H9 (cell line): Measurements from ENCODE around the gene HCN4. TPM values are rescaled to one million over a fixed set of nuclear protein-coding genes. Genes with fewer than 3 reads are reported as not detected.

Experiments
- DNase-seq: peaks from one replicate; pipeline ENCODE4 v3.0.0-alpha.2; 2017
- H2AFZ ChIP-seq: one replicate; pipeline ENCODE4 v1.6.1; 2013; ENCODE audit warnings: mild to moderate bottlenecking, low read length, control low read depth, moderate library complexity
- H2AK5ac ChIP-seq: 2 replicates; pipeline ENCODE4 v1.6.1; 2013; ENCODE audit warnings: low read length, control low read depth, mixed read lengths; ENCODE audit not compliant: insufficient read length
- H2BK120ac ChIP-seq: one replicate; pipeline ENCODE4 v1.6.1; 2013; ENCODE audit warnings: low read depth, mild to moderate bottlenecking, low read length, control low read depth, inconsistent platforms; ENCODE audit not compliant: poor library complexity, severe bottlenecking
- H2BK12ac ChIP-seq: 2 replicates; pipeline ENCODE4 v1.6.1; 2013; ENCODE audit warnings: low read length, control low read depth, mixed read lengths, low read depth; ENCODE audit not compliant: insufficient read length
- H2BK15ac ChIP-seq: 2 replicates; pipeline ENCODE4 v1.6.1; 2013; ENCODE audit warnings: low read depth, low read length, control low read depth
- H2BK20ac ChIP-seq: one replicate; pipeline ENCODE4 v1.6.1; 2013; ENCODE audit warnings: low read depth, mild to moderate bottlenecking, low read length, control low read depth, inconsistent platforms; ENCODE audit not compliant: poor library complexity, severe bottlenecking
- H2BK5ac ChIP-seq: 2 replicates; pipeline ENCODE4 v1.6.1; 2013; ENCODE audit warnings: low read length, control low read depth, mixed read lengths; ENCODE audit not compliant: insufficient read length
- H3K14ac ChIP-seq: 2 replicates; pipeline ENCODE4 v1.6.1; 2013; ENCODE audit warnings: low read length, control low read depth; ENCODE audit not compliant: insufficient read depth
- H3K18ac ChIP-seq: 2 replicates; pipeline ENCODE4 v1.6.1; 2013; ENCODE audit warnings: low read depth, mild to moderate bottlenecking, mixed read lengths, low read length, control low read depth; ENCODE audit not compliant: insufficient read length
- H3K23ac ChIP-seq: 2 replicates; pipeline ENCODE4 v1.6.1; 2013; ENCODE audit warnings: low read length, control low read depth, mixed read lengths, low read depth; ENCODE audit not compliant: insufficient read length
- H3K23me2 ChIP-seq: 2 replicates; pipeline ENCODE4 v1.6.1; 2013; ENCODE audit warnings: low read depth, mild to moderate bottlenecking, mixed read lengths, low read length, control low read depth; ENCODE audit not compliant: insufficient read length, poor library complexity, severe bottlenecking
- H3K27ac ChIP-seq: 2 replicates; pipeline ENCODE4 v1.5.1; 2013; ENCODE audit warnings: low read length, control low read depth, mixed read lengths, low read depth; ENCODE audit not compliant: insufficient read length
- H3K27me3 ChIP-seq: 2 replicates; pipeline ENCODE4 v1.6.1; 2013; ENCODE audit warnings: low read length, control low read depth, inconsistent platforms; ENCODE audit not compliant: insufficient read depth
- H3K4ac ChIP-seq: 2 replicates; pipeline ENCODE4 v1.6.1; 2013; ENCODE audit warnings: low read depth, mild to moderate bottlenecking, control low read depth, inconsistent platforms, low read length, moderate library complexity
- H3K4me1 ChIP-seq: 2 replicates; pipeline ENCODE4 v1.6.1; 2013; ENCODE audit warnings: low read length, control low read depth, inconsistent platforms; ENCODE audit not compliant: insufficient read depth
- H3K4me2 ChIP-seq: 2 replicates; pipeline ENCODE4 v1.6.1; 2013; ENCODE audit warnings: low read length, control low read depth, mixed read lengths; ENCODE audit not compliant: insufficient read length, insufficient read depth
- H3K56ac ChIP-seq: 2 replicates; pipeline ENCODE4 v1.6.1; 2013; ENCODE audit warnings: low read depth, mild to moderate bottlenecking, mixed read lengths, low read length, control low read depth; ENCODE audit not compliant: insufficient read length
- H3K79me1 ChIP-seq: 2 replicates; pipeline ENCODE4 v1.6.1; 2013; ENCODE audit warnings: low read depth, mild to moderate bottlenecking, moderate library complexity, low read length, control low read depth, inconsistent platforms; ENCODE audit not compliant: insufficient read depth, poor library complexity, severe bottlenecking
- H3K79me2 ChIP-seq: 2 replicates; pipeline ENCODE4 v1.6.1; 2013; ENCODE audit warnings: low read length, control low read depth, inconsistent platforms; ENCODE audit not compliant: insufficient read depth
- H3K9ac ChIP-seq: 2 replicates; pipeline ENCODE4 v1.6.1; 2013; ENCODE audit warnings: low read length, control low read depth, mixed read lengths; ENCODE audit not compliant: insufficient read length; ENCODE audit errors: extremely low read depth
- H3K9me3 ChIP-seq: one replicate; pipeline ENCODE4 v1.6.1; 2013; ENCODE audit warnings: low read depth, low read length, inconsistent platforms; ENCODE audit not compliant: control insufficient read depth
- H3T11ph ChIP-seq: one replicate; pipeline ENCODE4 v1.6.1; 2013; ENCODE audit warnings: mild to moderate bottlenecking, low read length, control low read depth, inconsistent platforms
- H4K20me1 ChIP-seq: one replicate; pipeline ENCODE4 v1.6.1; 2013; ENCODE audit not compliant: control insufficient read depth, insufficient read length, insufficient read depth
- H4K5ac ChIP-seq: 2 replicates; pipeline ENCODE4 v1.6.1; 2013; ENCODE audit warnings: low read depth, mild to moderate bottlenecking, mixed read lengths, low read length, control low read depth; ENCODE audit not compliant: insufficient read length
- H4K8ac ChIP-seq: replicated peaks from 2 replicates; pipeline ENCODE4 v1.6.1; 2013; ENCODE audit warnings: low read length, control low read depth, mixed read lengths, low read depth; ENCODE audit not compliant: insufficient read length
- H4K91ac ChIP-seq: 2 replicates; pipeline ENCODE4 v1.6.1; 2013; ENCODE audit warnings: low read depth, mild to moderate bottlenecking, moderate library complexity, mixed read lengths, low read length, control low read depth; ENCODE audit not compliant: insufficient read length
- H3K27ac Mint-ChIP-seq, 3 experiments: 2 replicates in 2 of 3; 3 replicates in 1 of 3; pipeline ENCODE4 v1.8.0; 2020 to 2021; ENCODE audit warnings: mixed read lengths in 3 of 3, mild to moderate bottlenecking in 1 of 3, moderate library complexity in 1 of 3
- H3K27me3 Mint-ChIP-seq: 2 replicates; pipeline ENCODE4 v1.8.0; 2021; ENCODE audit warnings: low read depth, mild to moderate bottlenecking, moderate library complexity, mixed read lengths
- H3K36me3 Mint-ChIP-seq, 3 experiments: 2 replicates in 2 of 3; 3 replicates in 1 of 3; pipeline ENCODE4 v1.8.0; 2020 to 2021; ENCODE audit warnings: low read depth in 3 of 3, mixed read lengths in 3 of 3; ENCODE audit not compliant: insufficient read depth in 1 of 3
- H3K4me1 Mint-ChIP-seq, 2 experiments: 2 replicates each; pipeline ENCODE4 v1.8.0; 2020; ENCODE audit warnings: mixed read lengths in 2 of 2
- H3K4me3 Mint-ChIP-seq, 2 experiments: 2 replicates in 1 of 2; 3 replicates in 1 of 2; pipeline ENCODE4 v1.8.0; 2020 to 2021; ENCODE audit warnings: mild to moderate bottlenecking in 2 of 2, mixed read lengths in 2 of 2, moderate library complexity in 1 of 2
- H3K9me3 Mint-ChIP-seq, 2 experiments: 2 replicates in 1 of 2; 3 replicates in 1 of 2; pipeline ENCODE4 v1.8.0; 2020; ENCODE audit warnings: mild to moderate bottlenecking in 2 of 2, mixed read lengths in 2 of 2, moderate library complexity in 1 of 2
- CTCF ChIP-seq: fragments of 200-600 bp; sonication (generic); conservative IDR thresholded peaks from 3 replicates; pipeline ENCODE4 v1.8.0; 2021; ENCODE audit warnings: antibody characterized with exemption, mild to moderate bottlenecking
- WGBS: extraction: QIAGEN DNeasy Blood & Tissue Kit; methylation state at CpG from one replicate; pipeline ENCODE4 v1.1.7; 2013; ENCODE audit warnings: missing lambda C conversion rate, low lambda C conversion rate, mixed read lengths; ENCODE audit not compliant: insufficient read length; ENCODE audit errors: extremely low coverage; 5-methylcytosine and 5-hydroxymethylcytosine counted together
- total RNA-seq: library from RNA; stranded (reverse); gene quantifications from 2 replicates; pipeline ENCODE4 v1.2.1, GENCODE V29; 2021

The HCN4 gene
- total RNA-seq, 1 experiment from 2014 or later = 10.5 TPM

- Histone ChIP-seq H3K23me2 (no peaks in the 10 kb centered on the region), H3K56ac (no peak overlapping the region), H3K4me1 (0 out of 2 replicates have a peak, but pooled peaks cover 2% of the 10 kb centered on the region), H3T11ph (no peak overlapping the region), H3K79me1 (no peaks in the 10 kb centered on the region), H4K91ac (no peak overlapping the region), H3K27me3 (no peaks in the 10 kb centered on the region), H2BK12ac (no peak overlapping the region), H3K14ac (no peak overlapping the region), H3K79me2 (no peaks in the 10 kb centered on the region), H3K27ac (no peak overlapping the region), H4K8ac (no peak overlapping the region), H2AFZ (no peak overlapping the region), H2BK120ac (no peak overlapping the region), H2BK15ac (no peak overlapping the region), H3K9ac (no peak overlapping the region), H3K9me3 (no peaks in the 10 kb centered on the region), H3K4ac (no peak overlapping the region), H2BK5ac (no peak overlapping the region), H3K23ac (no peak overlapping the region), H2AK5ac (no peak overlapping the region), H3K18ac (no peak overlapping the region), H3K4me2 (no peak overlapping the region), H2BK20ac (no peak overlapping the region), H4K20me1 (no peaks in the 10 kb centered on the region), H4K5ac (no peak overlapping the region)
- Mint-ChIP-seq H3K36me3 (peaks cover 6 to 29% (median 26%) of the 10 kb centered on the region in 3 experiments), H3K9me3 (no peaks in the 10 kb centered on the region), H3K27ac (peak overlapping the region in 2 of 3 experiments; percentile 42 to 82; a peak in 4 of 7 replicates), H3K4me3 (0 out of 5 replicates have a peak overlapping the region, but pooled peaks of 1 of the 2 experiments have one; percentile 7), H3K27me3 (no peaks in the 10 kb centered on the region), H3K4me1 (peaks cover 4 to 7% of the 10 kb centered on the region in 2 experiments)
- peak; percentile 90 for TF ChIP-seq CTCF
- no CpG with 5 or more reads among the region's 5 CpGs for WGBS
- DNase-seq = peak; percentile 66
Observed at GRCh38 chr15:73273181-73274002, 95.4 kb downstream of the HCN4 start.
